T follicular helper cell (primary cell): ENCODE results near the gene ZNF783.
"Not testable (repeated sequence)": the region's sequence is repeated elsewhere in the genome, so short reads cannot be mapped to it uniquely, and the experiment has no call there.

Experiments used
- DNase-seq: peaks from one replicate; pipeline ENCODE4 v3.0.0-alpha.2; 2020; ENCODE audit warnings: low read depth

ZNF783 gene

DNA sequence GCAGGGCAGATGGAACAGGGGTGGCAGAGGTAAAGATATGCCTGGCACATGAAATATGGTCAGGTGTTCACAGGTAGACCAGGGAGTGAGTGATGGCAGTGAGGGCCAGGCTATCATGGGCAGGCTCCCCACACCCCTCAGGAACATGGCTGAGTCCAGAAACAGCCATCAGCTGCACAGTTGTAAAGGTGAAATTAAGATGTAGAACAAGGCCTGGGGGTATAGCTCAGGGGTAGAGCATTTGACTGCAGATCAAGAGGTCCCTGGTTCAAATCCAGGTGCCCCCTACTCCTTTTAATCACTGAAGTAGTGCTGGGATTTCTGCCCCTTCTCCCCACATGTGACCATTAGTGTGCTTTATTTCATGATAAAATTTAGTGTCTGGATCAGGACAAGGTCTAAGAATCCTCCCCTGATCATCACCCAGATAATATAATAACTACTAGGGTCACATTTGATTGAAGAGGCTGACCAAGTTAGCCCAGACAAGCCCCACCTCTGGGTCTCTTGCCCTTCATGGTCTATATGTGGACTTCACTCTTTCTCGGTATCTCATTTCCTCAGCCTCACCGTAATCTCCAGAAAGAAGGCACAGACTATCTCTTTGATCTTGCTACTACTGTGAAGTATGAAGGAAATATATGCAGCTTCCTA lies 69.0 kb downstream of the ZNF783 start:
- no peak for DNase-seq

DNA sequence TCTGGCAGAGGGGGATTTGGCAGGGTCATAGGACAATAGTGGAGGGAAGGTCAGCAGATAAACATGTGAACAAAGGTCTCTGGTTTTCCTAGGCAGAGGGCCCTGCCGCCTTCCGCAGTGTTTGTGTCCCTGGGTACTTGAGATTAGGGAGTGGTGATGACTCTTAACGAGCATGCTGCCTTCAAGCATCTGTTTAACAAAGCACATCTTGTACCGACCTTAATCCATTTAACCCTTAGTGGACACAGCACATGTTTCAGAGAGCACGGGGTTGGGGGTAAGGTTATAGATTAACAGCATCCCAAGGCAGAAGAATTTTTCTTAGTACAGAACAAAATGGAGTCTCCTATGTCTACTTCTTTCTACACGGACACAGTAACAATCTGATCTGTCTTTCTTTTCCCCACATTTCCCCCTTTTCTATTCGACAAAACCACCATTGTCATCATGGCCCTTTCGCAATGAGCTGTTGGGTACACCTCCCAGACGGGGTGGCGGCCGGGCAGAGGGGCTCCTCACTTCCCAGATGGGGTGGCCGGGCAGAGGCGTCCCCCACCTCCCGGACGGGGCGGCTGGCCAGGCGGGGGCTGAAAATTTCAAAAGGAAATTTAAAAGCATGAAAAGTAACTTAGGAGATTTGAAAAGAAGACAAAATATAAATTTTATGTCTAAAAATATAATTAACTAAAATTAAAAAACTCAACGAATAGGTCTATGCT lies 70.8 kb downstream of the ZNF783 start:
- not testable (repeated sequence) for DNase-seq

DNA sequence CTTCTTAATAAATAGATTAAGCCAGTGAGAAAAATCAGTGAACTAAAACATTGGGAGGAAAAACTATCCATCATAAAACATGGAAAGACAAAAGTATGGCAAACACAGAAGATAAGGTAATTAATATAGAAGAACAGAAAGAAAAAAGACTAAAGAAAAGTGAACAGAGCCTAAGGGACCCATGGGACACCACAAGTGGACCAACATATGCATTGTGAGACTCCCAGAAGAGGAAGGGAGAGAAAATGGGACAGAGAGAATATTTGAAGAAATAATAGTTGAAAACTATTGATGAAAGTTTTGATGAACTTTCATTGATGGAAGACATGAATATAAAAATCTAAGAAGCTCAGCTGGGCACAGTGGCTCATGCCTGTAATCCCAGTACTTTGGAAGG lies 71.3 kb downstream of the ZNF783 start:
- DNase-seq = no peak

- DNase-seq = no peak
Observed at GRCh38 chr7:149334219-149334618, 72.2 kb downstream of the ZNF783 start.
